GM19438 (cell line): Measurements from ENCODE around the gene IGFL1.
"Not testable (repeated sequence)": the region's sequence is repeated elsewhere in the genome, so short reads cannot be mapped to it uniquely, and the experiment has no call there.

Source experiments
- ATAC-seq: cut with Tn5 transposase; IDR thresholded peaks from one replicate; pipeline ENCODE4 v1.9.1; 2021; ENCODE audit warnings: low read depth; ENCODE audit not compliant: unreplicated experiment

IGFL1 gene

GRCh38 chr19:46264801-46265200 is 35.3 kb downstream of the IGFL1 start:
- not testable (repeated sequence) for ATAC-seq

- no peak for ATAC-seq
Observed at GRCh38 chr19:46265217-46265828, 35.8 kb downstream of the IGFL1 start.

GRCh38 chr19:46269101-46269500 is 39.6 kb downstream of the IGFL1 start:
- no peak for ATAC-seq

GRCh38 chr19:46270521-46271256 is 41.1 kb downstream of the IGFL1 start:
- no peak for ATAC-seq

- ATAC-seq: no peak
Observed at GRCh38 chr19:46271481-46272197, 42.1 kb downstream of the IGFL1 start.

- ATAC-seq: not testable (repeated sequence)
Observed at GRCh38 chr19:46273931-46274330, 44.4 kb downstream of the IGFL1 start.

GRCh38 chr19:46279177-46279576 is 49.6 kb downstream of the IGFL1 start:
- no peak for ATAC-seq
